NCI-H2171 treated with DMSO at 0.1 percent for 48 hours (cell line): ENCODE measurements around the gene RAB3B.

Experiments
- DNase-seq: peaks from one replicate; lab custom pipeline; 2025; lab: John Stamatoyannopoulos, UW

RAB3B gene

DNA sequence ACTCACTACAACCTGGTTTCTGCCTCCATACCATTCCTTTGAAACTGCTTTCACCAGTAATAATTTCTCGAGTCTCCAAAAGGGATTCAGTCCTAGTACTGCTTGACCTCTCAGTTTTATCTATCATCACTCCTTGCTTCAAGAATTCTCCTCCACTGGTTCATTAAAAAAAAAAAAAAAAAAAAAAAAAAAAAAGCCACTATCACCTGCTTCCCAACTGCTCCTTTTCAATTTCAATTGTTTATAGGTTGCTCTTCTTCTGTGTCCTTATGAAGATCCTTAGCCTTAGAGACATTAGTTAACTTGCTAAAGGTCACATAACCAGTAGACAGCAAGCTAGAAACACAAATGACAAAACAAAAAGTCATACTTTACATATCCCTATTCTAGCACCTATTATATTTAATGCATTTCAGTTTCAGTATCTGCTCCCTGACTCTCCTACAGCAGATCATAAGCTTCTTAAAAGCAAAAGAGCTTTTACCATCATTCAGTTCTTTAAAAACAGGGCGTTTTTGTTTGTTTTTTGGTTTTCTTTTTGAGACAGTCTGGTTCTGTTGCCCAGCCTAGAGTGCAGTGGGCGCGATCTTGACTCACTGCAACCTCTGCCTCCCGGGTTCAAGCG is 119.0 kb downstream of the RAB3B start:
- peak; percentile 15 for DNase-seq

DNA sequence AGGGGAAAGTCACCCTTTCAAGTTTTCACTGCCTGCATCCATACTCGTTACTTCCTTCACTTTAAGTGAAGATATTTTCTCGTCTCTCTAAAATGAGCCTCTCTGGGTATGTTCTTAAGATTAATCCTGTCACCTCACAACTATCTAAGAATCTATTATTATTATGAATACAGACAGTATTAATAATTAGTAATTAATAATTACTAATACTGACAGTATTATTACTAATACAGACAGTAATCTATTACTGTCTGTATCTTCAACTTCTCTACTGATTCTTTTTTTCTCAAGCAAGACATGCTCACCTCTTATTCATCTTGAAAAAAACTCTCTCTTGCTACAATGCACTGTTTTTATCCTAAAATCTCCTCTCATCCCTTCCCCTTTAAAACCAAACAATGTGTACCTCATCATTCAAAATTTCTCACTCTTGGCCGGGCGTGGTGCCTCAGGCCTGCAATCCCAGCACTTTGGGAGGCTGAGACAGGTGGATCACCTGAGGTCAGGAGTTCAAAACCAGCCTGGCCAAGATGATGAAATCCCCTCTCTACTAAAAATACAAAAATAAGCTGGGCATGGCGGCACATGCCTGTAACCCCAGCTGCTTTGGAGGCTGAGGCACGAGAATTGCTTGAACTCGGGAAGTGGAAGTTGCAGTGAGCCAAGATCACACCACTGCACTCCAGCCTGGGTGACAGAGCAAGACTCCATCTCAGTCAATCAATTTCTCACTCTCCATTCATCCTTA is 119.7 kb downstream of the RAB3B start:
- no peak for DNase-seq

DNA sequence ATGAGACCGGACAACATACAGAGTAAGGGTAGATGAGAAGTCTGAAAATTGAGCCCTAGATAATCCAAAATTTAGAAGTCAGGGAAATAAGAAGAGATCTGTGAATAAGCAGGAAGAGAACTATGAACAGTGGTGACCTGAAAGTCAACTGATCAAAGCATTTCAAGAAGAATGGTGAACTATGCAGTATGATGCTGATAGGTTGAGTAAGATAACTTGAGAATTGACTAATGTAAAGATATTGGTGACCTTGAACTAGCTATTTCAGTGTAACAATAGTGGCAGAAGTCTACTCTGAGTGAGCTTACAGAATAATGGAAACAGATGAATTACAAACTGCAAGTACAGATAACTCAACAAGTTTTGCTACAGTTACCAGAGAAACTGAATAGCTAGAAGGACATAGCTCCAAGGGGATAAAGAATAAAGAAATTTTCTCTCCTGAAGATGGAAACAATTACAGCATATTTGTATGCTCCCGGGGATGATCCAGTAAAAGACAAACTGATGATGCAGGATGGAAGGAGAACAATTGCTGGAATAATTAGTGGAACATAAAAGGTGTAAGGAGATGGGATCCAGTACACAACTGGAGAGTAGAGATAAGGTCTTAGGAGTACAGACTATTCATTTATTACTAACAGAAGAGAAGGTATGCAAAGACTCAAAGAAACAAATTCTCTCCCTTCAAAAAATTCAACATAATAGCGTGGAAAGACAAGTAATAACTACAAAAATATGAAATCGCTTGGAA is 122.8 kb downstream of the RAB3B start:
- DNase-seq = no peak

DNA sequence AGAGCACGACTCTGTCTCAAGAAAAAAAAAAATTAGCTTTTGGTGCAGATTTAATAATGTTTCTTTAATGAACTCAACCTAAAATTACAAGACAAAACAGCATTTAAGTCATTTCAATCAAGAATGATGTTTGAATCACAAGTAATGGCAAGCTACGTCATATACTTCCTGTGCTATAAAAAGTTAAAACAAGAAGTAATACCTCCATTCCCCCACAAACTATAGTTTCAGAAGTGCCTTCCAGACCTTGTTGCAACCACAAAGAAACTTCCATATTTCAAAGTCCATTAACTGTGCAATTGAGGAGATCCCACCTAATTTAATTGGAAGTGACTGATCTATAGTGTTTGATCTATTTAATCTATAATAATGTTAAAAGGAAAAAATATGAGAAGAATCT is 127.1 kb downstream of the RAB3B start:
- no peak for DNase-seq

- DNase-seq = no peak
Observed at GRCh38 chr1:51861669-51862068, 128.8 kb downstream of the RAB3B start.

DNA sequence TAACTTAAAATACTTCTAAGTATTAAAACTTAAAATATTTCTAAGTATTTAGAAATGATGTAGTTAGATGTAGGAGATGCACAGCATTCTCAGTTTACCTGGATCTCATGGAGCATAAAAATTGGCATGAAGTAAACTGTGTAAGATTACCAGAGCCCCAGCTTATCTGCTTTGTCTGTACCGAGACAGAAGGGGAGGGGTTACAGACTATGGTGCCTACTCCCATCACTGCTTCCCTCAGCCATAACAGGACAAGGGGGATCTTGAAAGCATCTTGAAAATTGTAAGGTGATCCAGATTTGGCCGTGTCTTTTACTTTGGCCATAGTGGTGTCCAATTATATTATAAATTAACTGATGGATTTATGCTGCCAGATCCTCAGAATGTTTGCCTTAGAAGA is 130.8 kb downstream of the RAB3B start:
- DNase-seq = no peak

- DNase-seq = no peak
Observed at GRCh38 chr1:51859333-51859732, 131.2 kb downstream of the RAB3B start.

- no peak for DNase-seq
Observed at GRCh38 chr1:51858892-51859291, 131.6 kb downstream of the RAB3B start.
